G401 (cell line): ENCODE data around the gene STX16. TPM values are rescaled to one million over a fixed set of nuclear protein-coding genes. Genes with fewer than 3 reads are reported as not detected.

Experiments used
- total RNA-seq: library from RNA; depleted of rRNA; stranded (reverse); fragments of >200 nt; shearing (Covaris generic); gene quantifications from 2 replicates; pipeline ENCODE4 v1.2.3, GENCODE V29; 2014; rRNA removed

STX16 gene
- total RNA-seq, 1 experiment from 2014 or later: 32.3 TPM

Other genes starting within 250 kb of the STX16 start
- gene APCDD1L, start 135.9 kb upstream of the STX16 start, total RNA-seq: not detected in 2 replicates
- 1.3 and 5.4 TPM in 2 replicates for gene NPEPL1, start 41.5 kb downstream of the STX16 start, total RNA-seq
- not detected in 2 replicates for gene GNAS-AS1, start 199.6 kb downstream of the STX16 start, total RNA-seq
- 580 and 603 TPM in 2 replicates for gene GNAS, start 201.4 kb downstream of the STX16 start, total RNA-seq